Epithelial cell of esophagus (primary cell): ENCODE results near the gene ZNF469.
"Not testable (repeated sequence)": the region's sequence is repeated elsewhere in the genome, so short reads cannot be mapped to it uniquely, and the experiment has no call there.

Source experiments
- DNase-seq: peaks from one replicate; pipeline ENCODE4 v3.0.0; 2010; ENCODE audit warnings: low read depth
- H3K4me3 ChIP-seq: 2 replicates; pipeline ENCODE4 v1.5.1; 2011; ENCODE audit warnings: mild to moderate bottlenecking, low read length, control low read depth
- CTCF ChIP-seq: IDR thresholded peaks from 2 replicates; pipeline ENCODE4 v1.5.1; 2011; ENCODE audit warnings: low read depth, mild to moderate bottlenecking, low read length, control low read depth, inconsistent platforms; ENCODE audit not compliant: insufficient read depth; ENCODE audit errors: missing control alignments

Gene ZNF469

GRCh38 chr16:88407042-88407420 lies 24.3 kb downstream of the ZNF469 start:
- TF ChIP-seq CTCF = no peak
- no peak for DNase-seq
- no peak overlapping the region for H3K4me3 ChIP-seq

GRCh38 chr16:88407807-88408206 lies 25.0 kb downstream of the ZNF469 start:
- no peak for DNase-seq
- no peak for TF ChIP-seq CTCF

GRCh38 chr16:88408561-88409142 lies 25.9 kb downstream of the ZNF469 start:
- no peak for DNase-seq
- no peak for TF ChIP-seq CTCF
- H3K4me3 ChIP-seq = no peak overlapping the region

More at GRCh38 chr16:88407807-88408206, 25.0 kb downstream of the ZNF469 start:
- H3K4me3 ChIP-seq = no peak overlapping the region

GRCh38 chr16:88409296-88410065 lies 26.7 kb downstream of the ZNF469 start:
- TF ChIP-seq CTCF = no peak
- no peak overlapping the region for H3K4me3 ChIP-seq
- DNase-seq = no peak

- not testable (repeated sequence) for H3K4me3 ChIP-seq, DNase-seq
Measured at GRCh38 chr16:88410297-88410968, 27.7 kb downstream of the ZNF469 start.

GRCh38 chr16:88411951-88412576 lies 29.3 kb downstream of the ZNF469 start:
- no peak for TF ChIP-seq CTCF
- no peak for DNase-seq
- no peak overlapping the region for H3K4me3 ChIP-seq

- DNase-seq = no peak
- no peak overlapping the region for H3K4me3 ChIP-seq
- TF ChIP-seq CTCF = no peak
Measured at GRCh38 chr16:88412766-88413165, 30.0 kb downstream of the ZNF469 start.
